K562 (cell line): Measurements from ENCODE around the gene IFT81. TPM values are rescaled to one million over a fixed set of nuclear protein-coding genes. Genes with fewer than 3 reads are reported as not detected.

Experiments
- ATAC-seq: fragments of 200-7000 bp; cut with Tn5 transposase; 3 replicates; pipeline ENCODE4 v1.9.1; 2020; ENCODE audit warnings: moderate library complexity
- BruUV-seq: library from RNA; stranded (reverse); fragments of 400-500 nt; replicated peaks from 2 replicates; lab custom pipeline; 2021; lab: Mats Ljungman, UMichigan
- CTCF ChIA-PET: fragments of 300-600 bp; formaldehyde crosslinking; extraction: SDS; loops from one replicate; lab custom pipeline; 2021; ENCODE audit warnings: low intra/inter-chr PET ratio; lab: Yijun Ruan, JAX
- POLR2A ChIA-PET: fragments of 300-600, 350-650 bp; sonication (Branson Sonifier 250); formaldehyde crosslinking; extraction: SDS; loops from one replicate; lab custom pipeline; 2021; ENCODE audit warnings: antibody characterized with exemption, inconsistent platforms; lab: Yijun Ruan, JAX
- DNase-seq, 4 experiments: peaks; one replicate each; pipeline versions ENCODE4 v3.0.0 to v3.0.0-alpha.2; 2011 to 2018; ENCODE audit warnings: low spot score in 3 of 4, mixed read lengths in 3 of 4; ENCODE audit errors: extremely low read depth in 1 of 4
- FAIRE-seq: peaks from 2 replicates; lab custom pipeline; 2011; peaks lifted over from hg19 to GRCh38; lab: Jason Lieb, UNC
- H2AFZ ChIP-seq: 2 replicates; pipeline ENCODE4 v1.6.0; 2011; ENCODE audit warnings: low read depth, low read length, control low read depth, inconsistent platforms
- H3K27ac ChIP-seq: fragments of 200-600 bp; 3 replicates; pipeline ENCODE4 v1.8.0; 2011; ENCODE audit warnings: low read depth, mild to moderate bottlenecking, control low read depth, inconsistent platforms, low read length, moderate library complexity, mixed read lengths; ENCODE audit errors: extremely low read depth
- H3K27me3 ChIP-seq, 2 experiments: fragments of 300-600 bp in 1 of 2; 2 replicates in 1 of 2; 3 replicates in 1 of 2; pipeline versions ENCODE4 v1.6.0 to v1.8.0; 2011; ENCODE audit warnings: inconsistent platforms in 2 of 2, low read length in 2 of 2, mild to moderate bottlenecking in 1 of 2, mixed read lengths in 1 of 2, moderate library complexity in 1 of 2; ENCODE audit not compliant: control insufficient read depth in 2 of 2, insufficient read depth in 2 of 2
- H3K36me3 ChIP-seq: fragments of 300-600 bp; 3 replicates; pipeline ENCODE4 v1.8.0; 2011; ENCODE audit warnings: mild to moderate bottlenecking, low read length, inconsistent platforms; ENCODE audit not compliant: control insufficient read depth, insufficient read depth
- H3K4me1 ChIP-seq, 2 experiments: fragments of 200-600 bp in 1 of 2; replicated peaks in 1 of 2; 2 replicates in 1 of 2; 3 replicates in 1 of 2; pipeline versions ENCODE4 v1.5.1 to v1.8.0; 2011; ENCODE audit warnings: inconsistent platforms in 2 of 2, low read length in 2 of 2, mild to moderate bottlenecking in 1 of 2, mixed read lengths in 1 of 2, moderate library complexity in 1 of 2; ENCODE audit not compliant: control insufficient read depth in 2 of 2, insufficient read depth in 2 of 2
- H3K4me2 ChIP-seq: 2 replicates; pipeline ENCODE4 v1.6.1; 2011; ENCODE audit warnings: low read length, control low read depth, inconsistent platforms, mixed read lengths; ENCODE audit not compliant: insufficient read depth
- H3K4me3 ChIP-seq: fragments of 200-600 bp; sonication (generic), shearing (Covaris generic); 2 replicates; pipeline ENCODE4 v1.5.1; 2016; ENCODE audit warnings: control low read depth, inconsistent platforms
- H3K79me2 ChIP-seq: fragments of 200-600 bp; 3 replicates; pipeline ENCODE4 v1.8.0; 2011; ENCODE audit warnings: low read length, inconsistent platforms; ENCODE audit not compliant: control insufficient read depth, insufficient read depth
- H3K9ac ChIP-seq, 2 experiments: 2 replicates each; pipeline versions ENCODE4 v1.6.0 to v1.6.1; 2011; ENCODE audit warnings: low read depth in 2 of 2, low read length in 2 of 2, control low read depth in 1 of 2, inconsistent platforms in 1 of 2, mild to moderate bottlenecking in 1 of 2, mixed read lengths in 1 of 2; ENCODE audit not compliant: insufficient read depth in 1 of 2
- H3K9me1 ChIP-seq: one replicate; pipeline ENCODE4 v1.6.0; 2011; ENCODE audit warnings: inconsistent platforms, mild to moderate bottlenecking, low read length, moderate library complexity; ENCODE audit not compliant: control insufficient read depth, insufficient read depth
- H3K9me3 ChIP-seq: replicated peaks from 2 replicates; pipeline ENCODE4 v1.5.1; 2011; ENCODE audit warnings: low read depth, low read length, inconsistent platforms; ENCODE audit not compliant: control insufficient read depth, insufficient read depth
- H4K20me1 ChIP-seq: replicated peaks from 2 replicates; pipeline ENCODE4 v1.6.1; 2011; ENCODE audit warnings: low read length, inconsistent platforms, mixed read lengths; ENCODE audit not compliant: control insufficient read depth, insufficient read depth
- BCOR ChIP-seq: fragments of 450-650 bp; IDR thresholded peaks from 2 replicates; pipeline ENCODE4 v1.6.1; 2016
- CBX3 ChIP-seq, 2 experiments: IDR thresholded peaks; 1 replicate in 1 of 2; 2 replicates in 1 of 2; pipeline ENCODE4 v1.6.1; 2012; ENCODE audit warnings: inconsistent platforms in 2 of 2, low read length in 2 of 2, borderline replicate concordance in 1 of 2, control low read depth in 1 of 2
- ELF4 ChIP-seq: fragments of 450-650 bp; formaldehyde crosslinking; IDR thresholded peaks from 2 replicates; pipeline ENCODE4 v1.4.0; 2022; ENCODE audit warnings: missing genetic modification characterization
- FOSL1 ChIP-seq: fragments of 200-800 bp; sonication (Bioruptor generic); conservative IDR thresholded peaks from 2 replicates; pipeline ENCODE4 v1.6.1; 2016; ENCODE audit warnings: missing genetic modification characterization, missing compliant biosample characterization
- TAF1 ChIP-seq: IDR thresholded peaks from 2 replicates; pipeline ENCODE4 v1.6.1; 2011; ENCODE audit warnings: mild to moderate bottlenecking, low read length, moderate library complexity; ENCODE audit not compliant: insufficient read depth, control insufficient read depth, severe bottlenecking; ENCODE audit errors: extremely low read depth
- TARDBP ChIP-seq: fragments of 450-650 bp; IDR thresholded peaks from 2 replicates; pipeline ENCODE4 v1.6.1; 2016
- ZBTB43 ChIP-seq: sonication (generic); formaldehyde crosslinking; IDR thresholded peaks from 2 replicates; pipeline ENCODE4 v1.8.0; 2023; ENCODE audit warnings: mild to moderate bottlenecking, missing genetic modification reagents
- ZNF764 ChIP-seq: fragments of 250-450 bp; sonication (Bioruptor Pico); IDR thresholded peaks from 2 replicates; pipeline ENCODE4 v1.4.0; 2020; ENCODE audit warnings: low read depth, mild to moderate bottlenecking, moderate library complexity
- WGBS: fragments of 100-300 bp; shearing (Covaris generic); methylation state at CpG from one replicate; pipeline ENCODE4 v1.1.6; 2016; ENCODE audit warnings: low coverage, mixed read lengths; ENCODE audit not compliant: insufficient coverage; ENCODE audit errors: missing lambda C conversion rate; 5-methylcytosine and 5-hydroxymethylcytosine counted together
- in situ Hi-C: fragments of 300-500 bp; cut with MboI; formaldehyde crosslinking; loops from 4 replicates; pipeline ENCODE4 v1.15.0; 2018; ENCODE audit warnings: inconsistent platforms, mixed read lengths
- intact Hi-C: fragments of 100-400 bp; cut with micrococcal nuclease; formaldehyde crosslinking; loops from 2 replicates; pipeline ENCODE4 v1.14.2; 2022
- polyA plus RNA-seq, 8 experiments: library from polyadenylated mRNA; depleted of rRNA in 4 of 8; stranded (reverse) in 5 of 8; unstranded in 3 of 8; fragments of >200 nt; fragmentation: Nextera tagmentation in 2 of 8; fragmentation: Illumina TruSeq in 1 of 8; extraction: Ambion mirVana in 2 of 8; extraction: Trizol in 1 of 8; gene quantifications; 2 replicates each; pipeline versions ENCODE4 v1.2.1 to v1.2.3, GENCODE V29; 2011 to 2014; ENCODE audit warnings: inconsistent platforms in 1 of 8, missing spikeins in 1 of 8
- total RNA-seq, 7 experiments: library from RNA; depleted of rRNA in 6 of 7; stranded (reverse); fragments of >200 nt in 6 of 7; fragmentation: Illumina TruSeq in 2 of 7; extraction: Trizol in 2 of 7; gene quantifications; 2 replicates each; pipeline versions ENCODE4 v1.2.1 to v1.2.3, GENCODE V29; 2011 to 2021; ENCODE audit warnings: low replicate concordance in 1 of 7

The IFT81 gene
- total and polyA plus RNA-seq, 9 of the 15 experiments (the other 6 are each of a cell fraction or from before 2014, with no cell fraction given): 2.8 to 11.9 (median 7.9) TPM

GRCh38 chr12:110248096-110248447 is 123.9 kb downstream of the IFT81 start:
- H3K9ac ChIP-seq: no peak overlapping the region
- ATAC-seq: no peak
- TF ChIP-seq ZBTB43 (CRISPR knock-in tag): no peak
- TF ChIP-seq CBX3 (IDR thresholded peaks at IDR 0.05; ENCODE audit: borderline replicate concordance in 1 of 2, low read length in 2 of 2): no peak
- no peak for TF ChIP-seq ZNF764 (CRISPR knock-in tag)
- TF ChIP-seq FOSL1 (tag): no peak
- TF ChIP-seq BCOR: no peak
- TF ChIP-seq TARDBP: no peak
- no peak for TF ChIP-seq ELF4 (CRISPR knock-in tag)
- TF ChIP-seq TAF1: no peak
- TF ChIP-seq, all 486 proteins: peak for 0
- Histone ChIP-seq H3K79me2 (no peaks in the 10 kb centered on the region), H3K4me3 (no peak overlapping the region), H3K36me3 (no peaks in the 10 kb centered on the region), H4K20me1 (no peaks in the 10 kb centered on the region), H3K9me3 (no peaks in the 10 kb centered on the region), H2AFZ (no peak overlapping the region), H3K27ac (no peak overlapping the region), H3K9me1 (no peaks in the 10 kb centered on the region), H3K4me2 (no peak overlapping the region), H3K4me1 (peaks cover 5 to 7% of the 10 kb centered on the region in 2 experiments; a peak in 3 of 5 replicates), H3K27me3 (no peaks in the 10 kb centered on the region; a peak in 1 of 5 replicates)
- ChIA-PET POLR2A (interaction anchor here (0.7 to 1.0 kb wide), 3 partner anchors 9 to 19 kb away, joined by 3 to 4 read pairs (median 3); no protein-coding TSS in a partner anchor), CTCF (no interaction called here)
- no TSS peak for BruUV-seq
- in situ Hi-C loops: no loop called here
- FAIRE-seq: no peak
- DNase-seq: no peak
- 71% methylated on average over 4 of the region's 4 CpGs for WGBS
- intact Hi-C loops: no loop called here
